Measurements from ENCODE around the gene JHY. TPM values are rescaled to one million over a fixed set of nuclear protein-coding genes. Genes with fewer than 3 reads are reported as not detected.

The JHY gene
- total and polyA plus RNA-seq, 2 donors (not counting 1 experiment from before 2014, with no cell fraction given): 2.3 to 5.1 TPM

DNA sequence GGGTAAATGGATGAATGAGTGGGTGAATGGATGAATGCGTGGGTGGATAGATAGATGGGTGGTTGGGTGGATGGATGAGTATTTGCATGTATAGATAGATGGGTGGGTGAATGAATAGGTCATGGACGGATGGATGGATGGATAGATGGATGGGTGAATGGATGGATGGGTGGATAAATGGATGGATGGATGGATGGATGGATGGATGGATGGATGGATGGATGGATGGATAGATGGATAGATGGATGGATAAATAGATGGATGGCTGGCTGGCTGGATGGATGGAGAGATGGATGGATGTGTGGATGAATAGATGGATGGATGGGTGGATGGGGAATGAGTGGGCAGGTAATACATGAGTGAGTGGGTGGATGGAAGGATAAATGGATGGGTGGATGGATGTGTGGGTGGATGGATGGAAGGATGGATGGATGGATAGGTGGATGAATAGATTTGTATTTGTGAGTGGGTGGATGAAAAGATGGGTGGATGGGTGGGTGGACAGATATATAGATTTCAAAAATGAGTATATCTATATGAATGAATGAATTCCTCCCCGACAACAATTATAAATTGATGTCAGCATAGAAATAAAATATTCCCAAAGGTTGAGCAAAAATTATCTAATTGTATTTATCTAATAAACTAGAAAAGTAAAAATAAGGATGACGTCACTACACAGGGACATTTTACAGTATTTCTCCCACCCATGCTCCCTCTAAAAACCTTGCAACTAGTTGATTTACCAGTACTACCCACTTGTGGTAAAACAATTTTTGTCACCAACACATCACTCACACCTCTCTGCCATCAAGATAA, 44.8 kb upstream of the JHY start:
- Histone ChIP-seq H3K9ac (ENCODE audit: low read length) (no peak overlapping the region), H4K20me1 (ENCODE audit: control insufficient read depth, insufficient read depth, low read length, poor library complexity, severe bottlenecking) (no peaks in the 10 kb centered on the region), H2AFZ (ENCODE audit: insufficient read depth, low read depth, low read length, poor library complexity, severe bottlenecking) (no peak overlapping the region), H3K27me3 (replicated peaks in 1 of 4; ENCODE audit: control extremely low read depth in 1 of 4, control insufficient read depth in 3 of 4, insufficient read depth in 4 of 4, low read length in 3 of 4) (peaks cover 0 to 28% (median 1%) of the 10 kb centered on the region in 4 experiments), H3K4me3 (ENCODE audit: control extremely low read depth in 1 of 5, extremely low read depth in 1 of 5, insufficient read depth in 1 of 5, low read depth in 2 of 5, low read length in 4 of 5) (no peak overlapping the region), H3K9me3 (ENCODE audit: control extremely low read depth in 1 of 3, control insufficient read depth in 2 of 3, insufficient read depth in 1 of 3, low read length in 2 of 3) (no peaks in the 10 kb centered on the region), H3K27ac (ENCODE audit: low read length in 2 of 2) (no peak overlapping the region), H3K36me3 (replicated peaks in 1 of 2; ENCODE audit: control extremely low read depth in 1 of 2, control insufficient read depth in 1 of 2, extremely low read depth in 1 of 2, insufficient read depth in 2 of 2, low read length in 1 of 2) (no peaks in the 10 kb centered on the region), H3K4me2 (replicated peaks; ENCODE audit: low read depth, low read length, poor library complexity, severe bottlenecking) (no peak overlapping the region), H3K4me1 (ENCODE audit: control insufficient read depth in 2 of 2, insufficient read depth in 2 of 2, low read length in 2 of 2) (peaks cover 13 to 23% of the 10 kb centered on the region in 2 donors), H3K79me2 (ENCODE audit: control insufficient read depth, insufficient read depth, low read length) (no peaks in the 10 kb centered on the region)
- DNase-seq (no peak), ATAC-seq (ENCODE audit: low read depth) (no peak)
- intact Hi-C loops (cut with micrococcal nuclease): no loop called here
- ChIA-PET POLR2A (no interaction called here), CTCF (interaction anchor here (1.0 to 1.1 kb wide), 2 partner anchors 16 to 18 kb away, joined by 3 read pairs; no protein-coding TSS in a partner anchor)
- Mint-ChIP-seq H3K9me3 (ENCODE audit: insufficient read depth) (no peaks in the 10 kb centered on the region), H3K27me3 (peaks cover 4% of the 10 kb centered on the region), H3K4me3 (no peak overlapping the region), H3K27ac (no peak overlapping the region), H3K4me1 (peaks cover 21% of the 10 kb centered on the region)
- TF ChIP-seq, protein P1, sequence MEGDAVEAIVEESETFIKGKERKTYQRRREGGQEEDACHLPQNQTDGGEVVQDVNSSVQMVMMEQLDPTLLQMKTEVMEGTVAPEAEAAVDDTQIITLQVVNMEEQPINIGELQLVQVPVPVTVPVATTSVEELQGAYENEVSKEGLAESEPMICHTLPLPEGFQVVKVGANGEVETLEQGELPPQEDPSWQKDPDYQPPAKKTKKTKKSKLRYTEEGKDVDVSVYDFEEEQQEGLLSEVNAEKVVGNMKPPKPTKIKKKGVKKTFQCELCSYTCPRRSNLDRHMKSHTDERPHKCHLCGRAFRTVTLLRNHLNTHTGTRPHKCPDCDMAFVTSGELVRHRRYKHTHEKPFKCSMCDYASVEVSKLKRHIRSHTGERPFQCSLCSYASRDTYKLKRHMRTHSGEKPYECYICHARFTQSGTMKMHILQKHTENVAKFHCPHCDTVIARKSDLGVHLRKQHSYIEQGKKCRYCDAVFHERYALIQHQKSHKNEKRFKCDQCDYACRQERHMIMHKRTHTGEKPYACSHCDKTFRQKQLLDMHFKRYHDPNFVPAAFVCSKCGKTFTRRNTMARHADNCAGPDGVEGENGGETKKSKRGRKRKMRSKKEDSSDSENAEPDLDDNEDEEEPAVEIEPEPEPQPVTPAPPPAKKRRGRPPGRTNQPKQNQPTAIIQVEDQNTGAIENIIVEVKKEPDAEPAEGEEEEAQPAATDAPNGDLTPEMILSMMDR (IDR thresholded peaks at IDR 0.05): no peak
- no peak for TF ChIP-seq EZH2 (IDR thresholded peaks at IDR 0.05; ENCODE audit: borderline replicate concordance, insufficient read depth, low read depth, low read length, poor library complexity, severe bottlenecking)
- 95% methylated on average over 2 of the region's 4 CpGs for WGBS (ENCODE audit: insufficient coverage)

Data from B cell (primary cell).